Measurements from ENCODE around the gene OSR1.

Gene OSR1

GRCh38 chr2:19347619-19348562 is 10.5 kb downstream of the OSR1 start (continued):
- TF ChIP-seq, protein P1, sequence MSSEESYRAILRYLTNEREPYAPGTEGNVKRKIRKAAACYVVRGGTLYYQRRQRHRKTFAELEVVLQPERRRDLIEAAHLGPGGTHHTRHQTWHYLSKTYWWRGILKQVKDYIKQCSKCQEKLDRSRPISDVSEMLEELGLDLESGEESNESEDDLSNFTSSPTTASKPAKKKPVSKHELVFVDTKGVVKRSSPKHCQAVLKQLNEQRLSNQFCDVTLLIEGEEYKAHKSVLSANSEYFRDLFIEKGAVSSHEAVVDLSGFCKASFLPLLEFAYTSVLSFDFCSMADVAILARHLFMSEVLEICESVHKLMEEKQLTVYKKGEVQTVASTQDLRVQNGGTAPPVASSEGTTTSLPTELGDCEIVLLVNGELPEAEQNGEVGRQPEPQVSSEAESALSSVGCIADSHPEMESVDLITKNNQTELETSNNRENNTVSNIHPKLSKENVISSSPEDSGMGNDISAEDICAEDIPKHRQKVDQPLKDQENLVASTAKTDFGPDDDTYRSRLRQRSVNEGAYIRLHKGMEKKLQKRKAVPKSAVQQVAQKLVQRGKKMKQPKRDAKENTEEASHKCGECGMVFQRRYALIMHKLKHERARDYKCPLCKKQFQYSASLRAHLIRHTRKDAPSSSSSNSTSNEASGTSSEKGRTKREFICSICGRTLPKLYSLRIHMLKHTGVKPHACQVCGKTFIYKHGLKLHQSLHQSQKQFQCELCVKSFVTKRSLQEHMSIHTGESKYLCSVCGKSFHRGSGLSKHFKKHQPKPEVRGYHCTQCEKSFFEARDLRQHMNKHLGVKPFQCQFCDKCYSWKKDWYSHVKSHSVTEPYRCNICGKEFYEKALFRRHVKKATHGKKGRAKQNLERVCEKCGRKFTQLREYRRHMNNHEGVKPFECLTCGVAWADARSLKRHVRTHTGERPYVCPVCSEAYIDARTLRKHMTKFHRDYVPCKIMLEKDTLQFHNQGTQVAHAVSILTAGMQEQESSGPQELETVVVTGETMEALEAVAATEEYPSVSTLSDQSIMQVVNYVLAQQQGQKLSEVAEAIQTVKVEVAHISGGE (tag by site-specific recombination; conservative IDR thresholded peaks at IDR 0.05; ENCODE audit: low read depth): peak; percentile 85
- TF ChIP-seq, protein P2, sequence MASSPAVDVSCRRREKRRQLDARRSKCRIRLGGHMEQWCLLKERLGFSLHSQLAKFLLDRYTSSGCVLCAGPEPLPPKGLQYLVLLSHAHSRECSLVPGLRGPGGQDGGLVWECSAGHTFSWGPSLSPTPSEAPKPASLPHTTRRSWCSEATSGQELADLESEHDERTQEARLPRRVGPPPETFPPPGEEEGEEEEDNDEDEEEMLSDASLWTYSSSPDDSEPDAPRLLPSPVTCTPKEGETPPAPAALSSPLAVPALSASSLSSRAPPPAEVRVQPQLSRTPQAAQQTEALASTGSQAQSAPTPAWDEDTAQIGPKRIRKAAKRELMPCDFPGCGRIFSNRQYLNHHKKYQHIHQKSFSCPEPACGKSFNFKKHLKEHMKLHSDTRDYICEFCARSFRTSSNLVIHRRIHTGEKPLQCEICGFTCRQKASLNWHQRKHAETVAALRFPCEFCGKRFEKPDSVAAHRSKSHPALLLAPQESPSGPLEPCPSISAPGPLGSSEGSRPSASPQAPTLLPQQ (tag by site-specific recombination; IDR thresholded peaks at IDR 0.05): peak; percentile 67; the same call in 1 of the 2 replicates
- no peak for TF ChIP-seq ZNF830 (tag by site-specific recombination; IDR thresholded peaks at IDR 0.05; ENCODE audit: low read depth)

DNA sequence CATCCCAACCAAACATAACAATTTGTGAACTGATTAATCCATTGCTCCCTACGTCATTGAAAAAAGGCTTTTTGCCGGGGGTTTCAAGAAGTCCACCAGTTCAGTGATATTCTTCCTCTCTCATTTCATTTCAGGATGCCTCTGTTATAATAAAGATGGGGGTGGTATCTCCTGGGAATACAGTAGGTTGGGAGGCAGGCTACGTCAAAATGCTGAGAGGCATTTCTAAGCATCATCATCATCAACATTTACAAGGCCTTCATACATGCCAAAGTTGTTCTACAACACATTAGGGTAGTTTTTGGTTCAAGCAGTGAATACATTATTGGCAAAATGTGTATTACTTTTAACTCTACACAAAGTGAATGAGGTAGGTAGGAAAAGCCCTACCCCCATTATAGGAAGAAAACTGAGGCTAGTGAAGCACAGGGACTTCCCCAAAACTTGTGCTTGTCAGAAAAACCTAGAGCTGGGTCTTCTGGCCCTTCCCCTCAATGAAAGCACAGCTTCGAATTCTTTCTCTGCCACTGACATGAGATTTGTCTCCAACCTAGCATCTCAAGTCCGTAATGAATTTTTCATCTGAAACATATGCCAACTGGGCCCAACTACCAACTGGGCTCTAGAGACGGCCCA is 11.3 kb downstream of the OSR1 start:
- POLR2A ChIA-PET: interaction anchor here (0.6 to 3.2 kb wide), 4 partner anchors 12 to 1714 kb away, joined by 3 to 30 read pairs (median 3); partner anchors contain the start of gene OSR1
- CTCF ChIA-PET: interaction anchor here (0.7 to 1.1 kb wide), 3 partner anchors 34 to 827 kb away, joined by 3 to 4 read pairs (median 3); no protein-coding TSS in a partner anchor
- Histone ChIP-seq H3K36me3 (ENCODE audit: control insufficient read depth in 2 of 2, insufficient read depth in 1 of 2, low read length in 2 of 2) (peaks cover 0 to 3% of the 10 kb centered on the region in 2 experiments; a peak in 1 of 3 replicates), H3K27ac (ENCODE audit: extremely low read depth, low read depth, low read length) (peak overlapping the region; percentile 80; the same call in 1 of the 2 replicates), H3K4me3 (ENCODE audit: low read depth, low read length) (peak overlapping the region; percentile 98), H3K4me1 (ENCODE audit: control insufficient read depth, insufficient read depth, low read length) (no peaks in the 10 kb centered on the region), H3K9me3 (ENCODE audit: control insufficient read depth, insufficient read depth, low read depth, low read length) (no peaks in the 10 kb centered on the region)
- no peak for TF ChIP-seq BCL11A (tag by site-specific recombination; IDR thresholded peaks at IDR 0.05; ENCODE audit: low read depth)
- no peak for TF ChIP-seq HOXA7 (CRISPR knock-in tag; IDR thresholded peaks at IDR 0.05; ENCODE audit: borderline replicate concordance)
- no peak for TF ChIP-seq ZNF423 (tag by site-specific recombination; IDR thresholded peaks at IDR 0.05)
- no peak for TF ChIP-seq KLF10 (tag by site-specific recombination; IDR thresholded peaks at IDR 0.05)
- TF ChIP-seq ZNF324 (tag by site-specific recombination; IDR thresholded peaks at IDR 0.05): no peak
- no peak for TF ChIP-seq ZNF792 (tag by site-specific recombination; IDR thresholded peaks at IDR 0.05)
- TF ChIP-seq EGR2 (tag by site-specific recombination; IDR thresholded peaks at IDR 0.05; ENCODE audit: low read depth): no peak
- TF ChIP-seq, protein P3, sequence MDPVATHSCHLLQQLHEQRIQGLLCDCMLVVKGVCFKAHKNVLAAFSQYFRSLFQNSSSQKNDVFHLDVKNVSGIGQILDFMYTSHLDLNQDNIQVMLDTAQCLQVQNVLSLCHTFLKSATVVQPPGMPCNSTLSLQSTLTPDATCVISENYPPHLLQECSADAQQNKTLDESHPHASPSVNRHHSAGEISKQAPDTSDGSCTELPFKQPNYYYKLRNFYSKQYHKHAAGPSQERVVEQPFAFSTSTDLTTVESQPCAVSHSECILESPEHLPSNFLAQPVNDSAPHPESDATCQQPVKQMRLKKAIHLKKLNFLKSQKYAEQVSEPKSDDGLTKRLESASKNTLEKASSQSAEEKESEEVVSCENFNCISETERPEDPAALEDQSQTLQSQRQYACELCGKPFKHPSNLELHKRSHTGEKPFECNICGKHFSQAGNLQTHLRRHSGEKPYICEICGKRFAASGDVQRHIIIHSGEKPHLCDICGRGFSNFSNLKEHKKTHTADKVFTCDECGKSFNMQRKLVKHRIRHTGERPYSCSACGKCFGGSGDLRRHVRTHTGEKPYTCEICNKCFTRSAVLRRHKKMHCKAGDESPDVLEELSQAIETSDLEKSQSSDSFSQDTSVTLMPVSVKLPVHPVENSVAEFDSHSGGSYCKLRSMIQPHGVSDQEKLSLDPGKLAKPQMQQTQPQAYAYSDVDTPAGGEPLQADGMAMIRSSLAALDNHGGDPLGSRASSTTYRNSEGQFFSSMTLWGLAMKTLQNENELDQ (tag by site-specific recombination; IDR thresholded peaks at IDR 0.05; ENCODE audit: low read depth): no peak
- TF ChIP-seq ZNF768 (tag by site-specific recombination; IDR thresholded peaks at IDR 0.05): no peak
- no peak for TF ChIP-seq ZNF133 (tag by site-specific recombination; IDR thresholded peaks at IDR 0.05)
- TF ChIP-seq YY2 (tag by site-specific recombination; IDR thresholded peaks at IDR 0.05): no peak
- no peak for TF ChIP-seq GLI4 (tag by site-specific recombination; IDR thresholded peaks at IDR 0.05)
- no peak for TF ChIP-seq GLI2 (tag by site-specific recombination; IDR thresholded peaks at IDR 0.05; ENCODE audit: borderline replicate concordance, low read depth)
